GM19351 (cell line): Measurements from ENCODE around the gene PTPRC.

Experiments
- ATAC-seq: cut with Tn5 transposase; IDR thresholded peaks from one replicate; pipeline ENCODE4 v1.9.1; 2021; ENCODE audit warnings: mild to moderate bottlenecking, moderate library complexity; ENCODE audit not compliant: unreplicated experiment

The PTPRC gene

GRCh38 chr1:198671136-198671535 lies 32.3 kb downstream of the PTPRC start:
- peak; percentile 69 for ATAC-seq

GRCh38 chr1:198672124-198672523 lies 33.3 kb downstream of the PTPRC start:
- ATAC-seq = no peak

GRCh38 chr1:198674009-198674408 lies 35.2 kb downstream of the PTPRC start:
- ATAC-seq = no peak

GRCh38 chr1:198676253-198676652 lies 37.4 kb downstream of the PTPRC start:
- ATAC-seq = no peak

- no peak for ATAC-seq
Observed at GRCh38 chr1:198677027-198677426, 38.2 kb downstream of the PTPRC start.

- no peak for ATAC-seq
Observed at GRCh38 chr1:198677871-198678270, 39.0 kb downstream of the PTPRC start.

- no peak for ATAC-seq
Observed at GRCh38 chr1:198678301-198678836, 39.5 kb downstream of the PTPRC start.

GRCh38 chr1:198678901-198679329 lies 40.1 kb downstream of the PTPRC start:
- ATAC-seq = peak; percentile 26

GRCh38 chr1:198679535-198680173 lies 40.8 kb downstream of the PTPRC start:
- ATAC-seq = no peak

- no peak for ATAC-seq
Observed at GRCh38 chr1:198680174-198680875, 41.5 kb downstream of the PTPRC start.

GRCh38 chr1:198681252-198681651 lies 42.4 kb downstream of the PTPRC start:
- ATAC-seq = no peak

GRCh38 chr1:198681831-198682759 lies 43.3 kb downstream of the PTPRC start:
- ATAC-seq = peak; percentile 95

GRCh38 chr1:198682850-198683249 lies 44.0 kb downstream of the PTPRC start:
- no peak for ATAC-seq

GRCh38 chr1:198683449-198683848 lies 44.6 kb downstream of the PTPRC start:
- no peak for ATAC-seq

- no peak for ATAC-seq
Observed at GRCh38 chr1:198686069-198686728, 47.4 kb downstream of the PTPRC start.

GRCh38 chr1:198687429-198687828 lies 48.6 kb downstream of the PTPRC start:
- ATAC-seq = no peak

- no peak for ATAC-seq
Observed at GRCh38 chr1:198691063-198691462, 52.2 kb downstream of the PTPRC start.

- no peak for ATAC-seq
Observed at GRCh38 chr1:198693321-198693720, 54.5 kb downstream of the PTPRC start.

- no peak for ATAC-seq
Observed at GRCh38 chr1:198694542-198694941, 55.7 kb downstream of the PTPRC start.

- peak; percentile 66 for ATAC-seq
Observed at GRCh38 chr1:198696211-198696610, 57.4 kb downstream of the PTPRC start.
